NCI-H1436 treated with DMSO at 0.1 percent for 48 hours (cell line): ENCODE measurements around the gene MDM2.
A peak's percentile ranks its signal among the peaks of the same experiment; 100 is the strongest.

Experiments used
- DNase-seq: peaks from one replicate; lab custom pipeline; 2025; lab: John Stamatoyannopoulos, UW

The MDM2 gene

GRCh38 chr12:68807576-68808387 lies at the start of gene MDM2:
MDM2 (plus strand) TSS chr12:68808177; CDS start chr12:68808478, 301 bp downstream.
- peak; percentile 74 for DNase-seq

GRCh38 chr12:68759852-68760251 lies 48.1 kb upstream of the MDM2 start:
- DNase-seq, result no peak

GRCh38 chr12:68760806-68761441 lies 47.1 kb upstream of the MDM2 start:
- no peak for DNase-seq

GRCh38 chr12:68761442-68761812 lies 46.5 kb upstream of the MDM2 start:
- DNase-seq, result no peak

- DNase-seq, result no peak
Measured at GRCh38 chr12:68761901-68762630, 45.9 kb upstream of the MDM2 start.

GRCh38 chr12:68762691-68763090 lies 45.3 kb upstream of the MDM2 start:
- no peak for DNase-seq

- no peak for DNase-seq
Measured at GRCh38 chr12:68765696-68766095, 42.3 kb upstream of the MDM2 start.

GRCh38 chr12:68766646-68767045 lies 41.3 kb upstream of the MDM2 start:
- no peak for DNase-seq

- no peak for DNase-seq
Measured at GRCh38 chr12:68767191-68767590, 40.8 kb upstream of the MDM2 start.

GRCh38 chr12:68768431-68768939 lies 39.5 kb upstream of the MDM2 start:
- DNase-seq, result no peak

GRCh38 chr12:68769941-68770340 lies 38.0 kb upstream of the MDM2 start:
- no peak for DNase-seq

- no peak for DNase-seq
Measured at GRCh38 chr12:68771223-68771925, 36.6 kb upstream of the MDM2 start.

- no peak for DNase-seq
Measured at GRCh38 chr12:68772714-68773113, 35.3 kb upstream of the MDM2 start.

GRCh38 chr12:68773582-68773981 lies 34.4 kb upstream of the MDM2 start:
- no peak for DNase-seq

GRCh38 chr12:68775121-68775630 lies 32.8 kb upstream of the MDM2 start:
- DNase-seq, result no peak

GRCh38 chr12:68776976-68777610 lies 30.9 kb upstream of the MDM2 start:
- DNase-seq, result no peak

GRCh38 chr12:68779280-68779679 lies 28.7 kb upstream of the MDM2 start:
- DNase-seq, result no peak

GRCh38 chr12:68780731-68781130 lies 27.2 kb upstream of the MDM2 start:
- DNase-seq, result no peak

- no peak for DNase-seq
Measured at GRCh38 chr12:68781728-68782127, 26.2 kb upstream of the MDM2 start.

GRCh38 chr12:68784015-68784414 lies 24.0 kb upstream of the MDM2 start:
- DNase-seq, result no peak

GRCh38 chr12:68785358-68785757 lies 22.6 kb upstream of the MDM2 start:
- DNase-seq, result no peak
